Hippocampal formation (tissue), 2 donors: ENCODE data around the gene ANGPT4.

ENCODE experiments used
- DNase-seq, 2 donors: peaks; one replicate each; lab custom pipeline; 2025; lab: John Stamatoyannopoulos, UW

The ANGPT4 gene

GRCh38 chr20:939606-940005, 23.5 kb upstream of the ANGPT4 start:
- no peak for DNase-seq

GRCh38 chr20:934186-934840, 18.2 kb upstream of the ANGPT4 start:
- DNase-seq = no peak

- no peak for DNase-seq
Measured at GRCh38 chr20:933029-933428, 16.9 kb upstream of the ANGPT4 start.

GRCh38 chr20:931401-931800, 15.3 kb upstream of the ANGPT4 start:
- DNase-seq = no peak

GRCh38 chr20:926670-927069, 10.5 kb upstream of the ANGPT4 start:
- no peak for DNase-seq

GRCh38 chr20:925516-925915, 9.4 kb upstream of the ANGPT4 start:
- DNase-seq = no peak

GRCh38 chr20:924639-925038, 8.5 kb upstream of the ANGPT4 start:
- DNase-seq = no peak

GRCh38 chr20:922781-923180, 6.6 kb upstream of the ANGPT4 start:
- DNase-seq = no peak

- no peak for DNase-seq
Measured at GRCh38 chr20:921068-921467, 4.9 kb upstream of the ANGPT4 start.

- no peak for DNase-seq
Measured at GRCh38 chr20:920311-920710, 4.2 kb upstream of the ANGPT4 start.

- DNase-seq = no peak
Measured at GRCh38 chr20:919491-919916, 3.4 kb upstream of the ANGPT4 start.

- DNase-seq = no peak
Measured at GRCh38 chr20:917416-917815, 1.3 kb upstream of the ANGPT4 start.

GRCh38 chr20:916825-917224, 691 bp upstream of the ANGPT4 start:
- DNase-seq = no peak

- no peak for DNase-seq
Measured at GRCh38 chr20:914727-915498, 1.2 kb downstream of the ANGPT4 start.

- no peak for DNase-seq
Measured at GRCh38 chr20:913306-913849, 2.8 kb downstream of the ANGPT4 start.

GRCh38 chr20:911882-912600, 4.1 kb downstream of the ANGPT4 start:
- DNase-seq = no peak

- DNase-seq = no peak
Measured at GRCh38 chr20:910870-911770, 5.0 kb downstream of the ANGPT4 start.

GRCh38 chr20:910132-910869, 5.8 kb downstream of the ANGPT4 start:
- DNase-seq = no peak

GRCh38 chr20:909641-910040, 6.5 kb downstream of the ANGPT4 start:
- no peak for DNase-seq

- DNase-seq = no peak
Measured at GRCh38 chr20:906703-907270, 9.3 kb downstream of the ANGPT4 start.
